Uterus (tissue), 2 donors: Measurements from ENCODE around the gene MAPK8IP1.

ENCODE experiments used
- POLR2A ChIP-seq, 2 donors: fragments of 450-650 bp; IDR thresholded peaks; one replicate each; pipeline ENCODE4 v1.6.1; 2016; ENCODE audit warnings: antibody characterized with exemption in 2 of 2, mild to moderate bottlenecking in 1 of 2, moderate library complexity in 1 of 2
- TF ChIP-seq, protein P1 (sequence below), 4 experiments: fragments of 200-600 bp in 2 of 4; fragments of 450-650 bp in 2 of 4; sonication (generic) in 2 of 4; IDR thresholded peaks; one replicate each; pipeline ENCODE4 v1.5.1; 2016 to 2019; ENCODE audit warnings: antibody characterized with exemption in 4 of 4, mild to moderate bottlenecking in 2 of 4, moderate library complexity in 1 of 4

DNA sequence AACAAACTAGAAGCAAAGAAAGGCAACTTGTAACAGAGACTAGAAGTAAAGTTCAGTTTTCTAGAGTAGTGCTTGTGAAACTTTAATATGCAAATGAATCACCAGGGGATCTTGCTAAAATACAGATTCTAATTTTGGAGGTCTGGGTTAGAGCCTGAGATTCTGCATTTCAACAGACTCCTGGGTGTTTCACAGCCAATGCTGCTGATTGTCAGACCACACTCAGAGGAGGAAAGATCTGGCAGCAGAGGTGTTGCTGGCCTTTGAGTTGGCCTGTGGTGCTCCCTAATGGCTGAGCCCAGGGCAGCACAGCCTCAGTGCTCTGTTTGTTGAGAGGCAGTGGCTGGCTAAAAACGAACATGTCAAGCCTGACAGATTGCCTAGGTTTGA, 32.7 kb upstream of the MAPK8IP1 start:
- TF ChIP-seq, protein P1, sequence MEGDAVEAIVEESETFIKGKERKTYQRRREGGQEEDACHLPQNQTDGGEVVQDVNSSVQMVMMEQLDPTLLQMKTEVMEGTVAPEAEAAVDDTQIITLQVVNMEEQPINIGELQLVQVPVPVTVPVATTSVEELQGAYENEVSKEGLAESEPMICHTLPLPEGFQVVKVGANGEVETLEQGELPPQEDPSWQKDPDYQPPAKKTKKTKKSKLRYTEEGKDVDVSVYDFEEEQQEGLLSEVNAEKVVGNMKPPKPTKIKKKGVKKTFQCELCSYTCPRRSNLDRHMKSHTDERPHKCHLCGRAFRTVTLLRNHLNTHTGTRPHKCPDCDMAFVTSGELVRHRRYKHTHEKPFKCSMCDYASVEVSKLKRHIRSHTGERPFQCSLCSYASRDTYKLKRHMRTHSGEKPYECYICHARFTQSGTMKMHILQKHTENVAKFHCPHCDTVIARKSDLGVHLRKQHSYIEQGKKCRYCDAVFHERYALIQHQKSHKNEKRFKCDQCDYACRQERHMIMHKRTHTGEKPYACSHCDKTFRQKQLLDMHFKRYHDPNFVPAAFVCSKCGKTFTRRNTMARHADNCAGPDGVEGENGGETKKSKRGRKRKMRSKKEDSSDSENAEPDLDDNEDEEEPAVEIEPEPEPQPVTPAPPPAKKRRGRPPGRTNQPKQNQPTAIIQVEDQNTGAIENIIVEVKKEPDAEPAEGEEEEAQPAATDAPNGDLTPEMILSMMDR (IDR thresholded peaks at IDR 0.05), result no peak
- TF ChIP-seq POLR2A (IDR thresholded peaks at IDR 0.05), result no peak
